OCI-LY7 (cell line): ENCODE results near the gene TAF6.

ENCODE experiments used
- EZH2phosphoT487 ChIP-seq: fragments of 200-600 bp; sonication (generic); IDR thresholded peaks from 2 replicates; pipeline ENCODE4 v1.6.1; 2018; ENCODE audit warnings: low read depth, borderline replicate concordance, mild to moderate bottlenecking, mixed run types, antibody characterized with exemption, low read length, moderate library complexity, mixed read lengths
- TF ChIP-seq, protein P1 (sequence below): fragments of 200-600 bp; sonication (generic); conservative IDR thresholded peaks from 2 replicates; pipeline ENCODE4 v1.5.1; 2014; ENCODE audit warnings: mild to moderate bottlenecking, antibody characterized with exemption, low read length, moderate library complexity, mixed read lengths

DNA sequence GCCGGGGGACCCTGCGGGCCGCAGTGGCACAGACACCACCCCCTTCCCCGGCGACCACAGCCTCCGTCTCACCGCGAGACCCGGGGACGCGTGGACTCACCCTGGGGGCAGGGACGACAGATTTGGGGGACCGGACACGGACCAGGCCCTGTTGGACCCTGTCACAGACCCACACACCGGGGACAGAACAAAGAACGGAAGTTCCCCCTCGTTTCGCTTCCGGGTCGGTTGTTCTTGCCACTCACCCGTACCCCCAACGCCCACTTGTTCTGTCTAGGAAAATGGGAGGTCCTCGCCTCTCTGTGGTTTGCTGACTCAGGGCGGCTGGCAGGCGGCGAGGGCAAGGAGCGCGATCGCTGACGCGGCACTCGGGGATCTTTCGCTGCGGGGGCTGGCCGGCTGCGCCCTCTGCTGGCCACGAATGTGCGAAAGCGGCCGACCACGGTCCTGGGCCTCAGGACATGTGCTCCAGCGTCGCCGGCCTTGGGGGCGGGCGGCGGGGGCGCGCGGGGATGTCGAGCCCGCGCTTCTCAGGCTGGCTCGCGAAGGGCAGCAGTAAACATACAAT is 37.5 kb downstream of the TAF6 start, which contains the start of gene ZNF3:
- TF ChIP-seq, protein P1, sequence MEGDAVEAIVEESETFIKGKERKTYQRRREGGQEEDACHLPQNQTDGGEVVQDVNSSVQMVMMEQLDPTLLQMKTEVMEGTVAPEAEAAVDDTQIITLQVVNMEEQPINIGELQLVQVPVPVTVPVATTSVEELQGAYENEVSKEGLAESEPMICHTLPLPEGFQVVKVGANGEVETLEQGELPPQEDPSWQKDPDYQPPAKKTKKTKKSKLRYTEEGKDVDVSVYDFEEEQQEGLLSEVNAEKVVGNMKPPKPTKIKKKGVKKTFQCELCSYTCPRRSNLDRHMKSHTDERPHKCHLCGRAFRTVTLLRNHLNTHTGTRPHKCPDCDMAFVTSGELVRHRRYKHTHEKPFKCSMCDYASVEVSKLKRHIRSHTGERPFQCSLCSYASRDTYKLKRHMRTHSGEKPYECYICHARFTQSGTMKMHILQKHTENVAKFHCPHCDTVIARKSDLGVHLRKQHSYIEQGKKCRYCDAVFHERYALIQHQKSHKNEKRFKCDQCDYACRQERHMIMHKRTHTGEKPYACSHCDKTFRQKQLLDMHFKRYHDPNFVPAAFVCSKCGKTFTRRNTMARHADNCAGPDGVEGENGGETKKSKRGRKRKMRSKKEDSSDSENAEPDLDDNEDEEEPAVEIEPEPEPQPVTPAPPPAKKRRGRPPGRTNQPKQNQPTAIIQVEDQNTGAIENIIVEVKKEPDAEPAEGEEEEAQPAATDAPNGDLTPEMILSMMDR: peak; percentile 96
- TF ChIP-seq EZH2phosphoT487: no peak
